Stimulated activated CD4-positive, alpha-beta T cell treated with anti-CD3 and anti-CD28 coated beads, Interleukin-15, amount 100 ng/mL, for 48 hours (primary cell): ENCODE measurements around the gene MLLT10.
A peak's percentile ranks its signal among the peaks of the same experiment; 100 is the strongest.

Experiments
- DNase-seq, 2 donors: peaks; one replicate each; pipeline ENCODE4 v3.0.0-alpha.2; 2020; ENCODE audit warnings: low read depth in 2 of 2

MLLT10 gene

GRCh38 chr10:21533467-21534279, at the start of gene MLLT10:
MLLT10 (plus strand) TSS chr10:21534232; CDS start chr10:21534645, 413 bp downstream.
- DNase-seq = peak; percentile 83 to 86

- DNase-seq = no peak
Observed at GRCh38 chr10:21487416-21488180, 46.4 kb upstream of the MLLT10 start.

GRCh38 chr10:21488246-21488956, 45.6 kb upstream of the MLLT10 start:
- DNase-seq = no peak

- DNase-seq = no peak
Observed at GRCh38 chr10:21488957-21489446, 45.0 kb upstream of the MLLT10 start.

GRCh38 chr10:21490028-21490710, 43.9 kb upstream of the MLLT10 start:
- no peak for DNase-seq

- no peak for DNase-seq
Observed at GRCh38 chr10:21490711-21491105, 43.3 kb upstream of the MLLT10 start.

GRCh38 chr10:21492421-21492820, 41.6 kb upstream of the MLLT10 start:
- DNase-seq = no peak

- DNase-seq = no peak
Observed at GRCh38 chr10:21493784-21494183, 40.2 kb upstream of the MLLT10 start.

- no peak for DNase-seq
Observed at GRCh38 chr10:21494191-21495001, 39.6 kb upstream of the MLLT10 start.

GRCh38 chr10:21495002-21495751, 38.9 kb upstream of the MLLT10 start:
- no peak for DNase-seq

GRCh38 chr10:21495752-21496342, 38.2 kb upstream of the MLLT10 start:
- DNase-seq = peak; percentile 68 to 78

GRCh38 chr10:21496343-21497176, 37.5 kb upstream of the MLLT10 start:
- DNase-seq = no peak

GRCh38 chr10:21497177-21497807, 36.7 kb upstream of the MLLT10 start:
- no peak for DNase-seq

- no peak for DNase-seq
Observed at GRCh38 chr10:21498377-21498776, 35.7 kb upstream of the MLLT10 start.

- DNase-seq = no peak
Observed at GRCh38 chr10:21498986-21499385, 35.0 kb upstream of the MLLT10 start.

- DNase-seq = no peak
Observed at GRCh38 chr10:21499701-21500577, 34.1 kb upstream of the MLLT10 start.

- DNase-seq = no peak
Observed at GRCh38 chr10:21500578-21500910, 33.5 kb upstream of the MLLT10 start.
